ENCODE data around the gene GTF3C2. TPM values are rescaled to one million over a fixed set of nuclear protein-coding genes. Genes with fewer than 3 reads are reported as not detected.
"Not testable (repeated sequence)": the region's sequence is repeated elsewhere in the genome, so short reads cannot be mapped to it uniquely, and the experiment has no call there.

Gene GTF3C2
- total RNA-seq, 2 experiments from 2014 or later, result 60.9 to 62.6 TPM

DNA sequence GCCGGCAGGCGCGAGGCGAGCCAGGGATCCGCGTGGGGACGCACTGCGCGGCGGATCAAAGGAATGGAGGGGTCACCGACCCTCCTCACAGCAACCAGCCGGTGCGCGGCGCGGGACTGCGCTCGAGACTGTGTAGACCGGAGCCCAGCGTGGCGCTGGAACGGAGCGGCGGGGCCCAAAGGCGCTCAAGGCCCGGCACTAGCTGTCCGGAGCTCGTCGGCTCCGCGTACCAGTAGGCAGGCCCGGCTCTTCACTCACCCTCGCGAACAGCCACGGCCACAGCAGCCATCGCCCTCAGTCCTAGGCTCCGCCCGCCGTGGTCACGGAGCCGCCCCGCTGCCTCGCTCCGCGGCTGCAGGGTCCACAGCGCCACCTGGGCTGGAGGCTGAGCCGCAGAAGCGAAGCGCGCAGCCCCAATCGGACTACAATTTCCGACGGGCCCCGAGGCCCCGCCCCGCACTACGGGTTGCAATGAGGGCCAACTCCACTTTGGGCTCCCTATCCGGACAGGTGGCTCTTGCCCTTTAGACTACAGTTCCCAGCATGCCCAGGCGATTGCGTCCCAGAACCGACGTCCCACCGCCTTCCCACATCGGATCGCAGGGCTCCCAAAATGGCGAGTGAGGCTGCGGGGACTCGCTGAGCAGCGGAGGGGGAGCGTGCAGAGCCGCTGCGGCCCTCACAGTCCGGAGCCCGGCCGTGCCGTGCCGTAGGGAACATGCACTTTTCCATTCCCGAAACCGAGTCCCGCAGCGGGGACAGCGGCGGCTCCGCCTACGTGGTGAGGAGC lies 13.7 kb upstream of the GTF3C2 start, which contains the start of the genes EIF2B4 and SNX17:
EIF2B4 (minus strand) TSS at position 313 of the 790 bp plus-strand sequence; CDS start at position 289, 24 bp downstream.
SNX17 (plus strand) TSS at position 591 of the 790 bp plus-strand sequence; CDS start at position 719, 128 bp downstream.
- peak within 1 kb of the TSS; percentile 98 for H3K4me3 Mint-ChIP-seq
- no peaks in the 10 kb centered on the region for H3K27me3 Mint-ChIP-seq (ENCODE audit: low read depth)
- CTCF ChIA-PET, result interaction anchor here (0.9 to 3.2 kb wide), 17 partner anchors 9 to 314 kb away, joined by 3 to 16 read pairs (median 6); partner anchors contain the start of genes GTF3C2, MPV17 and ZNF513
- peak within 1 kb of the TSS; percentile 95 for H3K27ac Mint-ChIP-seq
- DNase-seq (peak; percentile 99), ATAC-seq (peak; percentile 95)
- peaks cover 49% of the 10 kb centered on the region for H3K4me1 Mint-ChIP-seq (ENCODE audit: low read depth)
- no peaks in the 10 kb centered on the region for H3K9me3 Mint-ChIP-seq (ENCODE audit: insufficient read depth)
- peaks cover 65% of the 10 kb centered on the region for H3K36me3 Mint-ChIP-seq (ENCODE audit: low read depth)
- POLR2A ChIA-PET, result interaction anchor here (0.8 to 3.7 kb wide), 9 partner anchors 10 to 285 kb away, joined by 3 to 57 read pairs (median 4); partner anchors contain the start of genes GTF3C2, MPV17, PPM1G and ZNF513

GRCh38 chr2:27369471-27370025 lies 13.0 kb upstream of the GTF3C2 start:
- ChIA-PET CTCF (interaction anchor here (0.7 to 3.2 kb wide), 17 partner anchors 10 to 314 kb away, joined by 3 to 16 read pairs (median 5); partner anchors contain the start of genes GTF3C2 and MPV17), POLR2A (interaction anchor here (0.9 to 3.7 kb wide), 9 partner anchors 9 to 892 kb away, joined by 3 to 57 read pairs (median 4); partner anchors contain the start of genes GTF3C2, MPV17, PPM1G and ZNF513)
- DNase-seq (no peak), ATAC-seq (no peak)
- Mint-ChIP-seq H3K9me3 (ENCODE audit: insufficient read depth) (no peaks in the 10 kb centered on the region), H3K4me1 (ENCODE audit: low read depth) (peaks cover 49% of the 10 kb centered on the region), H3K36me3 (ENCODE audit: low read depth) (peaks cover 62% of the 10 kb centered on the region), H3K27ac (peak overlapping the region; percentile 95), H3K4me3 (peak overlapping the region; percentile 98), H3K27me3 (ENCODE audit: low read depth) (no peaks in the 10 kb centered on the region)

- no peak overlapping the region for H3K4me3 Mint-ChIP-seq
- CTCF ChIA-PET, result interaction anchor here (1.3 kb wide), 1 partner anchor 13 kb away, joined by 3 read pairs; no protein-coding TSS in a partner anchor
- ATAC-seq, result no peak
These were observed 7.4 kb upstream of the GTF3C2 start for GRCh38 chr2:27363933-27364332.

GRCh38 chr2:27362678-27363420 lies 6.3 kb upstream of the GTF3C2 start:
- POLR2A ChIA-PET, result interaction anchor here (0.8 to 1.0 kb wide), 2 partner anchors 9 to 40 kb away, joined by 3 to 4 read pairs; partner anchors contain the start of gene MPV17
- no peak for ATAC-seq
- DNase-seq, result no peak
- H3K4me3 Mint-ChIP-seq, result no peak overlapping the region
- no peaks in the 10 kb centered on the region for H3K27me3 Mint-ChIP-seq (ENCODE audit: low read depth)
- no peaks in the 10 kb centered on the region for H3K9me3 Mint-ChIP-seq (ENCODE audit: insufficient read depth)
- peaks cover 39% of the 10 kb centered on the region for H3K36me3 Mint-ChIP-seq (ENCODE audit: low read depth)
- peaks cover 14% of the 10 kb centered on the region for H3K4me1 Mint-ChIP-seq (ENCODE audit: low read depth)
- CTCF ChIA-PET, result interaction anchor here (1.3 kb wide), 1 partner anchor 11 kb away, joined by 3 read pairs; no protein-coding TSS in a partner anchor
- peak overlapping the region; percentile 36 for H3K27ac Mint-ChIP-seq

More at GRCh38 chr2:27363933-27364332, 7.4 kb upstream of the GTF3C2 start:
- Mint-ChIP-seq H3K27me3 (ENCODE audit: low read depth) (no peaks in the 10 kb centered on the region), H3K36me3 (ENCODE audit: low read depth) (peaks cover 40% of the 10 kb centered on the region), H3K9me3 (ENCODE audit: insufficient read depth) (no peaks in the 10 kb centered on the region), H3K27ac (no peak overlapping the region), H3K4me1 (ENCODE audit: low read depth) (peaks cover 16% of the 10 kb centered on the region)
- POLR2A ChIA-PET, result no interaction called here
- no peak for DNase-seq

GRCh38 chr2:27356056-27356381 lies 545 bp downstream of the GTF3C2 start:
- DNase-seq (no peak), ATAC-seq (peak; percentile 54)
- Mint-ChIP-seq H3K27ac (peak overlapping the region; percentile 97), H3K36me3 (ENCODE audit: low read depth) (peaks cover 11% of the 10 kb centered on the region), H3K4me1 (ENCODE audit: low read depth) (peaks cover 50% of the 10 kb centered on the region), H3K4me3 (peak overlapping the region; percentile 99), H3K27me3 (ENCODE audit: low read depth) (no peaks in the 10 kb centered on the region), H3K9me3 (ENCODE audit: insufficient read depth) (no peaks in the 10 kb centered on the region)
- POLR2A ChIA-PET, result interaction anchor here (1.2 to 2.9 kb wide), 3 partner anchors 11 to 33 kb away, joined by 3 to 38 read pairs (median 15); partner anchors contain the start of genes EIF2B4, MPV17 and SNX17
- CTCF ChIA-PET, result interaction anchor here (0.6 to 2.9 kb wide), 4 partner anchors 14 to 319 kb away, joined by 3 to 12 read pairs (median 3); partner anchors contain the start of genes EIF2B4 and SNX17

GRCh38 chr2:27354597-27354927 lies 2.0 kb downstream of the GTF3C2 start:
- DNase-seq (no peak), ATAC-seq (no peak)
- H3K4me1 Mint-ChIP-seq (ENCODE audit: low read depth), result peaks cover 53% of the 10 kb centered on the region
- H3K9me3 Mint-ChIP-seq (ENCODE audit: insufficient read depth), result no peaks in the 10 kb centered on the region
- H3K36me3 Mint-ChIP-seq (ENCODE audit: low read depth), result peaks cover 16% of the 10 kb centered on the region
- ChIA-PET POLR2A (interaction anchor here (1.2 kb wide), 1 partner anchor 25 kb away, joined by 3 read pairs; no protein-coding TSS in a partner anchor), CTCF (interaction anchor here (0.6 to 3.7 kb wide), 2 partner anchors 12 to 14 kb away, joined by 5 to 15 read pairs; no protein-coding TSS in a partner anchor)
- no peaks in the 10 kb centered on the region for H3K27me3 Mint-ChIP-seq (ENCODE audit: low read depth)
- H3K27ac Mint-ChIP-seq, result no peak overlapping the region
- no peak overlapping the region for H3K4me3 Mint-ChIP-seq

GRCh38 chr2:27353762-27354596 lies 2.6 kb downstream of the GTF3C2 start:
- no peaks in the 10 kb centered on the region for H3K27me3 Mint-ChIP-seq (ENCODE audit: low read depth)
- H3K27ac Mint-ChIP-seq, result no peak overlapping the region
- ChIA-PET CTCF (interaction anchor here (0.6 to 3.7 kb wide), 2 partner anchors 11 to 15 kb away, joined by 5 to 15 read pairs; no protein-coding TSS in a partner anchor), POLR2A (interaction anchor here (1.2 kb wide), 1 partner anchor 25 kb away, joined by 3 read pairs; no protein-coding TSS in a partner anchor)
- H3K9me3 Mint-ChIP-seq (ENCODE audit: insufficient read depth), result no peaks in the 10 kb centered on the region
- ATAC-seq (no peak), DNase-seq (no peak)
- peaks cover 18% of the 10 kb centered on the region for H3K36me3 Mint-ChIP-seq (ENCODE audit: low read depth)
- H3K4me1 Mint-ChIP-seq (ENCODE audit: low read depth), result peaks cover 53% of the 10 kb centered on the region
- no peak overlapping the region for H3K4me3 Mint-ChIP-seq

GRCh38 chr2:27353386-27353761 lies 3.2 kb downstream of the GTF3C2 start:
- ChIA-PET POLR2A (interaction anchor here (1.2 kb wide), 1 partner anchor 26 kb away, joined by 3 read pairs; no protein-coding TSS in a partner anchor), CTCF (interaction anchor here (2.1 to 3.7 kb wide), 2 partner anchors 16 to 18 kb away, joined by 7 to 15 read pairs; no protein-coding TSS in a partner anchor)
- not testable (repeated sequence) for DNase-seq; ATAC-seq; H3K27me3 Mint-ChIP-seq (ENCODE audit: low read depth); H3K9me3 Mint-ChIP-seq (ENCODE audit: insufficient read depth); H3K4me3 Mint-ChIP-seq; H3K27ac Mint-ChIP-seq
- H3K36me3 Mint-ChIP-seq (ENCODE audit: low read depth), result peaks cover 15% of the 10 kb centered on the region
- H3K4me1 Mint-ChIP-seq (ENCODE audit: low read depth), result peaks cover 49% of the 10 kb centered on the region

- POLR2A ChIA-PET, result interaction anchor here (1.0 kb wide), 3 partner anchors 29 to 30 kb away, joined by 3 to 5 read pairs (median 3); partner anchors contain the start of genes MPV17 and ZNF513
- ATAC-seq, result no peak
These were observed 4.6 kb downstream of the GTF3C2 start for GRCh38 chr2:27351802-27352598.

More at GRCh38 chr2:27351802-27352598, 4.6 kb downstream of the GTF3C2 start:
- H3K36me3 Mint-ChIP-seq (ENCODE audit: low read depth), result peaks cover 17% of the 10 kb centered on the region
- no peak overlapping the region for H3K4me3 Mint-ChIP-seq
- H3K9me3 Mint-ChIP-seq (ENCODE audit: insufficient read depth), result no peaks in the 10 kb centered on the region
- H3K4me1 Mint-ChIP-seq (ENCODE audit: low read depth), result peaks cover 41% of the 10 kb centered on the region
- CTCF ChIA-PET, result interaction anchor here (1.0 to 3.7 kb wide), 10 partner anchors 10 to 331 kb away, joined by 3 to 15 read pairs (median 4); partner anchors contain the start of gene MPV17
- DNase-seq, result peak; percentile 38
- no peaks in the 10 kb centered on the region for H3K27me3 Mint-ChIP-seq (ENCODE audit: low read depth)
- peak overlapping the region; percentile 70 for H3K27ac Mint-ChIP-seq
